HG02610 (cell line): ENCODE data around the gene PCK1.
A peak's percentile ranks its signal among the peaks of the same experiment; 100 is the strongest.
"Not testable (repeated sequence)": the region's sequence is repeated elsewhere in the genome, so short reads cannot be mapped to it uniquely, and the experiment has no call there.

Experiments
- ATAC-seq: cut with Tn5 transposase; IDR thresholded peaks from one replicate; pipeline ENCODE4 v1.9.1; 2021; ENCODE audit warnings: mild to moderate bottlenecking, moderate library complexity; ENCODE audit not compliant: unreplicated experiment

Gene PCK1

DNA sequence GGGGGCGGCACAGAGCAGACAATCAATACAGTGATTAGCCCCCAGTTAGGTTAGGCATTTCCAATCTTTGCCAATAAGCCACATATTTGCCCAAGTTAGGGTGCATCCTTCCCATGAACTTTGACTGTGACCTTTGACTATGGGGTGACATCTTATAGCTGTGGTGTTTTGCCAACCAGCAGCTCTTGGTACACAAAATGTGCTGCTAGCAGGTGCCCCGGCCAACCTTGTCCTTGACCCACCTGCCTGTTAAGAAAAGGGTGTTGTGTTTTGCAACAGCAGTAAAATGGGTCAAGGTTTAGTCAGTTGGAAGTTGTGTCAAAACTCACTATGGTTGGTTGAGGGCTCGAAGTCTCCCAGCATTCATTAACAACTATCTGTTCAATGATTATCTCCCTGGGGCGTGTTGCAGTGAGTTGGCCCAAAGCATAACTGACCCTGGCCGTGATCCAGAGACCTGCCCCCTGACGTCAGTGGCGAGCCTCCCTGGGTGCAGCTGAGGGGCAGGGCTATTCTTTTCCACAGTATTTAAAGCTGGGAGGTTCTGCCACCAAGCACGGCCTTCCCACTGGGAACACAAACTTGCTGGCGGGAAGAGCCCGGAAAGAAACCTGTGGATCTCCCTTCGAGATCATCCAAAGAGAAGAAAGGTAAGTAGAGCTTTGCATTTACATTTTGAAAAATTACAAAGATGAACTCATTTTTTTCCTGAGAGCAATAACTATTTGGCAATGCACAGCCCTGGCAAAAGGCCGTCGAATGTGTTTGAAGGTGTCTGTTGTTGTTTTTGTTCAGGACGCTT, at the start of gene PCK1:
Gene PCK1, plus strand, starts transcription at position 557 of the 802 bp plus-strand sequence. CDS start 302 bp downstream, outside the sequence.
- no peak for ATAC-seq

DNA sequence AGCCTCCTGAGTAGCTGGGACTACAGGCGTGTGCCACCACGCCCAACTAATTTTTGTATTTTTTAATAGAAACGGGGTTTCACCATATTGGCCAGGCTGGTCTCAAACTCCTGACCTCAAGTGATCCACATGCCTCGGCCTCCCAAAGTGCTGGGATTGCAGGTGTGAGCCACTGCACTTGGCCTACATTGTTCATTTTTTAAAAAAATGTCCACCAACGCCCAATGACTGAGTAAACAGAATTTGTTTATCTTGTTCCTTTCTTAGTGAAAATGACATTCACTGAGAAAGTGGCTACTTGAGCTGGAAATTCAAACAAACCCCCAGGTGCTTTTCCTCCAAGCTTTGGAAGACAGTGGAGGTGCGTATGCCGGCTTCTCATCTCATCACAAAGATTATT, 49.2 kb upstream of the PCK1 start:
- not testable (repeated sequence) for ATAC-seq

DNA sequence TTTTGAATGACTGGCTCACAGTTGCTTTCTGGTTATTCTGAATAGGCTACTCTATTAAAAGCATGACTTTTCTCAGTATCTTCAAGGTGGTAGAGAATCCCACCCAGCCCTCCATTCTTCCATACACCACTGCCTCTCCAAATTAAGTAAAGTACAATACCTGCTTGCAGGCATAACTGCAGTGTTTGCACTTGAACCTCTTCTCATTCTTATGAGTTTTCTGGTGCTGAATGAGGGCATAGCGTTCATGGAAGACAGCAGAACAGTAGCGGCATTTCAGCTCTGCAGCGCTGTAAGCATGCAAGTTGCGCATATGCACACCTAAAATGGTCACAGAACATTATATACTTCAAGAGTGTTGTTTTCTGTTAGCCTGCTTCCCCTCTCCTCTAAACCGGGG, 48.5 kb upstream of the PCK1 start:
- ATAC-seq, result no peak

DNA sequence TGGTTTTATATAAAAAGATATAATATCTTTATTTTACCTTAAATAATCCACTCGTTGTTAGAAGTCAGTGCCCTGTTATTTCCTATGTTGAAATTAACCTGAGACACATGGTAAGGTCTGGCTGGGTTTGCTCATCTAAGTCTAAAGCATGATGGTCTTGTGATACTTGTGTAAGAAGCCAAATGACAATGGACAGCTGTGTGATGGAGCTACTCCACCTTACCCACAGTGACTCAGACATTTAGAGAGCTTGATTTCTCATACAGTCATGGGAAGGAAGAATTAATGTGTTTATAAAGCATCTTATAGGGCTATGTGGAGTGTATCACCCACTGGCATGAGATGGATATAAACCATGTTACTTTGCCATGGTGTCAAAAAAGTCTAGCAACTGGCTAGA, 47.7 kb upstream of the PCK1 start:
- no peak for ATAC-seq

DNA sequence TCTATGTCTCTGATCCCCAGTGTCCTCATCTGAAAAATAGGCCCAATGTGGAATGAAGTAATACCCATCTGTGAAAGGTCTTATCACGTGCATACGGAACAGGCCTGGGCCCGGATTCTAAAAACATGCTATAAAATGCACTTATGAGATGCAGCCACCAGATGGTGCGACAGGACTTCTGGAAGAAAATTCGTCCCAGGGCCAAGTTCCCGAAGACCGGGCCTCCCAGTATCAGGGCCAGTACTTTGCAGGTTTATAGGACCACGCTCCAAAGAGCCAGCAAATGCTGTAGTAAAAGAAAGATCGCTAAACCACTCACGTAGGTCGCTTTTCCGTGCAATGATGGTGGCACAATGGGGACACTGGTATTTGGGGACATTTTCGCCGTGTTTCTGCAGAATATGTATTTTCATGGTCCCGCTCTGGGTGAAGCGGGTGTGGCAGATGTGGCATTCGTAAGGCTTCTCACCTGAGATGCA, 46.6 kb upstream of the PCK1 start:
- no peak for ATAC-seq

DNA sequence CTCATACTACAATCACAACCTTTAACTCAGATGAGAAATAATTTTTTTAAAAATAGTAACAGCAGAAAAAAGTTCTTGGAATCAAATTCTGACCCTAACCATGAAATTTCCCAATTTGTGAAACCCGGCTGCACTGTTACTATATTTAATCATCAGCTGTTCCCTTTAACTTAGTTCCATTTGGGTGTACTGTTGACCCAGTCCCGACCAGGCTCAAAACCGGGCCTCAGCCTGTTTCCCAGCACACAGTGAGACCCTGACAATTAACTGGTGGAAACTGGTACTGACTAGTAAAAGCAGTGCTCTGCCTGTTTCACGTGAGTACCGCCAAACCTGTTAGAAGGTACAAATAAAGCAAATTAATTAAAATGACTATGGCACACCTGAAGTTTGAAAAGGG, 43.0 kb upstream of the PCK1 start:
- ATAC-seq, result no peak

DNA sequence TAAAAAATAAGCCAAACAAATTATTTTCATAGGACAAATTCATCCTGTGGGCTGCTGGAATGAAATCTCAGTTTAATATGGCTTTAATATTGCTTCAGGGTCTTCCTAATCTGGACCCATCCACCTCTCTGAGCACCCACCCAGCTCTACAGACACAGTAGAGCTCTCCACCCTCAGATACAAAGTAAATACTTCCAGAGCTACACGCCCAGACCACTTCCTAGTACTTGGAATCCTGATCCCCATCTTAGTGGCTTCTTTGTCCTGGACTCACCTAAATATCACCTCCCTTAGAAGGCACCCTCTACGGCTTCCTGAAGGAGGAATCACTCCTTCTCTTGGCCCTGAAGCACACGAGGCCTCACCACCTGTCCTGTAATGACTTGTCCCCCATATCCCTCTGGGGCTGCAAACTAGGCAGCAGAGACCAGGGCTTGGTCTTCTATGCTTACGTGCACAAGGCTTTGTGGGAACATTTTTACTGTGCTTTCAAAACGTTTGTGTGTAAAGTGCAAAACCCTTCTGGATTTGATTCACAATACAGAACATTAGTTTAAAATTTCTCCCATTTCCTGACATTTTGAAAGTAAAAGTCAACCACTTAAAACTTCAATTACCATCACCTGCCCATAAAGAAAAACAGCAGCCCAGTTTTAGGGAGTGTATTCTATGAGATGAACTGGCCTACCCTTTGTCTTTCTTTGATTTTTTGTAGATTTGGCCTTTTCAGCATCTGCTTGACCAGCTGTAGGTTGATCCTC, 38.4 kb upstream of the PCK1 start:
- ATAC-seq, result peak; percentile 83

DNA sequence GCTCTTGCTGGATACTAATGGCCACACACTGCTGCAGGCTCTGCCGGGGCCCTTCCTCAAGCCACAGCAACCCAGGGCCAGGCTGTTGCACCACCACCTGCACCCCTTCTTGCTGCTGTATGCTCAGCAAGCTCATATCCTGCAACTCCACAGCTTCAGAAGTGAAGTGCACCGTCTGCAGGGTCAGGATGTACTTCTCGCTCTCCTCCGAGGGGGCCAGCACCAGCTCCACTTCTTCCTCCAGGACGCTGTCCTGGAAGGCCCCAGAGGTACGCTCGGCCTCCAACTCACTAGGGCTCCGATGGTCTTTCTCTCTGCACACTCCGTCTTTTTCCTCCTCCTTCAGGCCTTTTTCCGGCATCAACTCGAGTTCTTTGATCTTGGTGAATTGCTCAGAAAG, 37.1 kb upstream of the PCK1 start:
- no peak for ATAC-seq

DNA sequence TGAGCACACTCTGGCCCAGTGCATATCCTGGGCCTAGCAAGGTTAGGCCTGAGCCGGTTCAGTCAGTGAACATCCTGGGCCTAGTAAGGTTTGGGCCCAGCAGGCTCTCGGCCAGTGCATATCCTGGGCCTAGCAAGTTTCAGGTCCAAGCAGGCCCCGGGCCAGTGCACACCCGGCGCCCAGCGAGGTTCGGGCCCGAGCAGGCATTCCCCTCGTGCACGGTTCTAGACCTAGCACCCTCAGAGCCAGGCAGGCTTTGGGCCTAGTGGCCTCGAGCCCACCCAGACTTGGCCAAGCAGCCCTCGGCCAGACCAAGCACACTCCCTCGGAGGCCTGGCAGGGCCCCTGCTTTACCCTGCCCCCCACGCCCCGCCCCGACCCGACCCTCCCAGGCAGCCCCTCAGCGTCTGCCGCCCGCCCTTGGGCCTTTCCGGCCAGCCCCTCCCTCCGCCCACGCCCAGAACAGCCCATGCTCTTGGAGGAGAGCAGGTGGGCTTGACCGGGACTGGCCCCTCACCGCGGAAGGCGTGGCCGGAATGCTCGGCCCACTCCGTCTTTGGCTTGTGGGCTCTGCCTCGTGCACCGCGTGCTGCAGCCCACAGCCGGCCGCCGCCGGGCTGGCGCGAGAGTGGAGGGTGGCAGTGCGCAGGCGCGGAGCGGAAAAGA, 36.3 kb upstream of the PCK1 start, which contains the start of gene CTCFL:
Gene CTCFL, minus strand, starts transcription at position 630 of the 666 bp plus-strand sequence. CDS start 935 bp downstream, outside the sequence.
- ATAC-seq, result no peak

DNA sequence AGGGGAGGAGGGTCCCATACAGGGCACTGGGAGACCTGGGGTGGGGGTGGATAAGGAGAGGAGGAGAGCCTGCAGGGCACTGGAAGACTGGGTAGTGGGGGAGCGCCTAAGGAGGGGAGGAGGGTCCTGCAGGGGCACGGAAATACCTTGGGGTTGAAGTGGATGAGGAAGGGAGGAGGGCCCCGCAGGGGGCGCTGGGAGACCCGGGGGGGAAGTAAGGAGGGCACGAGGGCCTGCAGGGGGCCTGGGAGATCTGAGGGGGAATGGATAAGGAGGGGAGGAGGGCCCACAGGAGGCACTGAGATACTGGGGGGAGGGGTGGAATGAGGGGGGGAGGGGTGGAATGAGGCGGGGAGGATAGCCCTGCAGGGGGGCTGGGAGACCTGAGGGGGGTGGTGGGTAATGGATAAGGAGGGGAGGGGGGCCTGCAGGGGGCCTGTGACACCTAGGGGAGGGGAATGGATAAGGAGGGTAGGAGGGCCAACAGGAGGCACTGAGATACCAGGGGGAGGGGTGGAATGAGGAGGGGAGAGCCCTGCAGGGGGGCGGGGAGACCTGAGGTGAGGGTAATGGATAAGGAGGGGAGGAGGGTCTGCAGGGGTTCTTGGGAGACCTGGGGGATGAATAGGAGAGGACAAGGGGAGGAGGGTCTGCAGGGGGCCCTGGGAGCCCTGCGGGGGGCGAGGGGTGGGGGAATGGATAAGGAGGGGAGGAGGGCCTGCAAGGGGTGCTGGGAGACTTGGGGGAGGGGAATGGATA, 35.4 kb upstream of the PCK1 start:
- ATAC-seq, result no peak

DNA sequence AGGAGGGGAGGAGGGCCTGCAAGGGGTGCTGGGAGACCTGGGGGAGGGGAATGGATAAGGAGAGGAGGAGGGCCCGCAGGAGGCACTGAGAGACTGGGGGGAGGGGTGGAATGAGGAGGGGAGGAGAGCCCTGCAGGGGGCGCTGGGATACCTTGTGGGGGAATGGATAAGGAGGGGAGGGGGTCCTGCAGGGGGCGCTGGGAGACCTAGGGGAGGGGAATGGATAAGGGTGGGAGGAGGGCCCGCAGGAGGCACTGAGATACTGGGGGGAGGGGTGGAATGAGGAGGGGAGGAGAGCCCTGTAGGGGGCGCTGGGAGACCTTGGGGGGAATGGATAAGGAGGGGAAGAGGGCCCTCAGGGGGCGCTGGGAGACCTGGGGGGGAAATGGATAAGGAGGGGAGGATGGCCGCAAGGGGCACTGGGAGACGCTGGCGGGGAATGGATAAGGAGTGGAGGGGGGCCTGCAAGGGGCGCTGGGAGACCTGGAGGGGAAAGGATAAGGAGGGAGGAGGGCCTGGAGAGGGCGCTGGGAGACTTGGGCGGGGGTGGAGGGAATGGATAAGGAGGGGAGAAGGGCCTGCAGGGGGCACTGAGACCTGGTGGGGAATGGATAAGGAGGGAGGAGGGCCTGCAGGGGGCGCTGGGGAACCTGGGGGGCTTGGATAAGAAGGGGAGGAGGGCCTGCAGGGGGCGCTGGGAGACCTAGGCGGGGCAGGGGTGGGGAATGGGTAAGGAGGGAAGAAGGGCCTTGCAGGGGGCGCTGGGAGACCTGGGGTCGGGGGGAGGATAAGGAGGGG, 34.6 kb upstream of the PCK1 start:
- no peak for ATAC-seq

DNA sequence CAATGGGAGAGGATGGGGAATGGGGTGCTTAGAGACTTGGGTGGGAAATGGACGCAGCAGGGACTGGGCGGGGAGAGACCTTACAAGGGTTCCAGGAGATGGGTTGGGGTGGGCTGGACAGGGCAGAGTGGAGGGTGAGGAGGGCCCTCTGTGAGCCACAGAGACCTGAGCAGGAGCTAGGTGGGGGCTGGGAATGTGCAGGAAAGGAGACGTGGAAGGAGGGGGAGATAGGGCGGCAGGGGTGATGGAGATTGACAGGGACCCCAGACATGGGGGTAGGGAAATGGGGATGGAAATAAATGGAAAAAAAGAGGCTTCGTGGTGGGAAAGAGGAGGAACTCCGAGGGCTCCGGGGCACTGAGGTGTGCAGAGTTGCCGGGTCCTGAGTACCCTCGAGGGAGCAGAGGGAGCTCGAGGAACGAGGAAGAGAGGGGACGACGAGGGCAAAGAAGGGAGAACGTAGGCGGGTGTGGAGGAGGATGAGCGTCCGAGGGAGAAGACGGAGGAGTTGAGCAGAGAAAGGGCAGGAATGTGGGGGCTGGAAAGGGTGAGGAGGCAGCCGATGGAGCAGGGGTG, 33.9 kb upstream of the PCK1 start:
- no peak for ATAC-seq

DNA sequence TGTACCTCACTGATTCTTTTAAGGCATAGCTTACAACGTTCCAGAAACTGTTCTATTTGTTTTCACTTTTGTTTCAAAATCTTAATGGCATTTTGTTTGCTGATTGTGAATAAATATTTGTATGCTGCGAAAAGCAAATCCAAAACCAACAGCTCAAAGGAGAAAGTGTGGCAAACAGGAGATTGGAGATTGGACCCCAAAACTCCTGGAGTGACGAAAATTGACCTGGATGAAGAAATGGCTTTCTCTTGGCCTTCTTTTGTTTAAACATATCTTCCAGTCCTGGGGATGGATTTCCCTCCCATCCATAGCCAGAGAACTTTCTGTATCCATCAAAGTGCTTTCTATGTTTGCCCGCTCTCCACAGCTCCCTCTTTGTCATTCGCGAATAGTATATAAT, 33.2 kb upstream of the PCK1 start:
- ATAC-seq, result no peak

DNA sequence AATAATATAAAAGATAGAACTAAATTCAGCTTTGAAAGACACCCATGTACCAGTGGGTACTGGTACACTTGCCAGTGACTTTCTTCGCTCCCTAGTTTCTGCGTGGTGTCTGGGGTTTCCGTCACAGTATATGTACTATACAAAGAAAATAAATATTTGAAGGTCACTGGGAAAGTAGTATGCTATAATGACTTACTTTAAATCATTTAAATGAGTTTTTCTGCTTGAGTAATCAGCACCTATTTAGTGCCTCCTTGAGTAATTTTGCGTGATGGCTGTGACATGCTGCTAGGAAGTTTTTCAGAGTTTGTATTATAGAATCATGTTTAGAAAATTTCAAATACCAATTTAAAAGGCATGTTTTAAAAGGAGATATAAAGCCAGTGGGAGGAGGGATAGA, 32.8 kb upstream of the PCK1 start:
- ATAC-seq, result no peak

DNA sequence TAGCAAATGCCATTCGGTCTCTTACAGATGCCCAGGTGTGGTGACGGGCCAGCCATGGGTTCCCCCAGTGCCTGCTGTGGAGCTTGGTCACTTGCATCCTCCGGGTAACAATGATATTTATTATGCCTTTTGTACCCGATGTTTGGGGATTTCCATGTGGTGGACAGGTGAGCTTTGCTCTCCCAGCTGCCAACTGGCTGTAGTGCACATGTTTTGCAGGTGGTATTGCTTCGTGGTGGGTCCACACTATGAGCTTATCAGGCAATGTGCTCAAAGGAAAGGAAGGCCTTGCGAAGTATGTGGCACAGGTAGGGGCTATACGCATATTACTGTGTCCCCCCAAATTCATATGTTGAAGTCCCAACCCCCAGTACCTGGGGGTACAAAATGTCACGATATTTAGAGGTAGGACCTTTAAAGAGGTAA, 31.7 kb upstream of the PCK1 start:
- ATAC-seq, result no peak

DNA sequence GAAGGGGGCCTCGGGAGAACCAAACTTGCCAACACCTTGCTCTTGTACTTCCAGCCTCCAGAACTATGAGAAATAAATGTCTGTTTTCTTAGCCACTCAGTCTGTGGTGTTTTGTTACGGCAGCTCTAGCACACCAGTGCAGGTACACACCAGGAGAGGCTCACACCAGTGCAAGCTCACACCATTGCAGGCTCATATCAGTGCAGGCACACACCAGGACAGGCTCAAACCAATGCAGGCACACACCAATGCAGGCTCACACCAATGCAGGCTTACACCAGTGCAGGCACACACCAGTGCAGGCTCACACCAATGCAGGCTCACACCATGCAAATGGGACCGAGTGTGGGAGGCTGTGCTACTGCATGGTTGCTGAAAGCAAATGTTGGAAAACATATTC, 31.1 kb upstream of the PCK1 start:
- no peak for ATAC-seq

DNA sequence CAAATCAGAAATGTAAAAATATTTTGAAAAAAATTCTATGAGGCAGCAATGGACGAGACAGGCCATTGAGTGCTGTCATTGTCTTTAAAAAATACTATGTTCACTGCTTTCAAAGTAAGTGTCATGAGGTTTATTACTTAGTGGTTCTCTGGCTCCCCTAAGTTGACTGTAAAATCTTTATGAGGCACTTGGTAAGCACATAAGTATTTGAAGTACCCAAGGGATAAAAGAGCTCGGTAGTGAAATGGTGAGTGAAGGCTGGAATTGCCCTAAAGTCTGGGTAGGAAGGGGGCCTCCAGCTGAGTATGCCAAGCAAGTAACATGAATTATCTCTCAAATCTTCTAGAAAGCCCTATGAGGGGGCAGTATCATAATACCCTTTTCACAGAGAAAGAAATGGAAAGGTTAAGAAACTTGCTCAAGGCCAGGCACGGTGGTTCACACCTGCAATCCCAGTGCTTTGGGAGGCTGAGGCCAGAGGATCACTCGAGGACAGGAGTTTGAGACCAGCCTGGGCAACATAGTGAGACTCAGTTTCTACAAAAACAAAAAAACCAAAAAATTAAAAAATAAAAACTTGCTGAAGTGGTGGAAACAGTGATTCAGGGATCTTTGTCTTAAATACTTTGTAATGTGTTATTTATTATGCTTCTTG, 30.5 kb upstream of the PCK1 start:
- ATAC-seq, result no peak

DNA sequence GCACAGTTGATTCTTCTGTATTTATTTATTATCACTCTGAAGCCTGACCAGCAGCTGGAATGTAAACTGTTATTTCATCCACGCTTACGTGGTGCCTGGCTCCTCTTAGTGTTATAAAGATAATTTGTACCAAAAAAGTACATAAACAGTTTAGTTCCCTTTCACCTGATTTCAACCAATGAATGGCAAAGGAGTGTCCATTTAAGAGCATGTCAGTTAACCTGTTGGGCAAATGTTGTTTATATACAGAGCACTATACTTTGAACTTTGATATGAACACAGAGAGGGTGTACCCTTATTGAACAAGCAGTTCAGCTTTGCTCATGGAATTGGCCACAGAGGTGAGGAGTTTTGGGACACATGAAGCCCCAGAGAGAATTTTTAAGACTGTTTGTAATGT, 28.8 kb upstream of the PCK1 start:
- ATAC-seq, result no peak

DNA sequence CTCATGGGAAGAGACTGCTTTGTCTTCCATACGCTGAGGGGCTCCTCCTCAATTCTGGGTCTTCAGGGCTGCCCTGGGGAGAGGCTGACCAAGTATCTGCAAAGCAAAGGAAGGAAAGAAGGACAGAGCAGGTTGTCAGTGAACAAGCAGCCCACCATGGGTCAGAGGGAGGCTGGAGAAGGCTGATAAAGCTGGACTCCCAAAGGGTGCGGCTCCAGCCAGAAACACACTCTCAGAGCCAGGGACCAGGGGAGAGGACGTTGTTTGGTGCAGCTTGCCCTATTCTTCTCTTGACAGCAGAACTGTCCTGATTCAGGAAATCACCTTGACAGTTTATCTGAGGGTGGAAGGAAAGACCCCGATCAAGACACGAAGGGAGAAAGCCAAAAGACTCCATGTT, 25.6 kb upstream of the PCK1 start:
- ATAC-seq, result no peak
